KOPT-K1 (cell line): Measurements from ENCODE around the gene CREG2.
"Not testable (repeated sequence)": the region's sequence is repeated elsewhere in the genome, so short reads cannot be mapped to it uniquely, and the experiment has no call there.

Experiments
- H3K27ac ChIP-seq: fragments of 200-600 bp; sonication (generic); 2 replicates; pipeline ENCODE4 v1.5.1; 2016; ENCODE audit warnings: antibody characterized with exemption, mild to moderate bottlenecking, low read depth, low read length; ENCODE audit not compliant: poor library complexity, severe bottlenecking
- H3K36me3 ChIP-seq: fragments of 200-600 bp; sonication (generic); 2 replicates; pipeline ENCODE4 v1.5.1; 2017; ENCODE audit warnings: antibody characterized with exemption, mild to moderate bottlenecking, low read length, moderate library complexity; ENCODE audit not compliant: insufficient read depth
- H3K9me3 ChIP-seq: fragments of 200-600 bp; sonication (generic); 2 replicates; pipeline ENCODE4 v1.5.1; 2017; ENCODE audit warnings: antibody characterized with exemption, low read length, mild to moderate bottlenecking; ENCODE audit not compliant: insufficient read depth, poor library complexity, severe bottlenecking

The CREG2 gene

DNA sequence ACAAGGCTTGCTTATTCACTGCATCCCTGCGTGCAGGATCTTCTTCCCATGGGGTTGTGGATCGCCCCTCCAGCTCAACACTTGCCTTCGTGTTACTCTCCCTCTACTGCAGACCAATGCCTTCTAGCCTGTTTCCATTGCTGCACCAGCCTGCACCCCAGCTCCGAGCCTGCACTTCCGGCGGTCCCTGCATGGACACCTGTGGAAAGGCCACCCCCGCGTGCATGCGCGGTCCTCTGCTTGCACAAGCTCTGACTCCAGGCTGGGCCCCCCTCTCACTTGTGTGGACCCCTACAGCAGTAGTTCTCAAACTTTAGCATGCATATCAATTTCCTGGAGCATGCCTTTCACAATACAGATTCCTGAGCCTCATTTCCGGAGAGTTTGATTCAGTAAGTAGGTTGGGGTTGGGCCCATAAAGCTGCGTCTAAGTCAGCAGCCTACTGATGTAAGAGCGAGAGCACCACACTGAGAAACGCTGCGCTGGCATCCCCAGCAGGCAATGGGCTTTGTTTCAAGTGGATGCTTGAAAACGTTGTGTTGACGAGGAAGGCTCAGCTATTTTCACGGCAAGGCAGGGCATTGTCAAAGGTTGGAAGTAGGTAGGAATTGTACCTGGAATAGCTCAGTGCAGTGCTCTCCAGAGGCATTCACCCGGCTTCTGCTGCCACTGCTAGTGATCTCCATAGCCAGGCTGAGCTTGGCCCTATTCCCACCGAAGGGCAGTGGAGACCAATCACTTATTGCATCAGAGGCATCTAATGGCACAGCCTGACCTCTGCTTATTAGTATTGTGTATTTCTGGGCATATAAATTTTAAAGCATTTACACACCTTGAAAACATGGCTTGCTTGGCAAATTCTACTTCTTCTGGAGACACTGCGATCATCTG, 32.6 kb downstream of the CREG2 start:
- Histone ChIP-seq H3K36me3 (no peaks in the 10 kb centered on the region), H3K27ac (no peak overlapping the region), H3K9me3 (no peaks in the 10 kb centered on the region)

DNA sequence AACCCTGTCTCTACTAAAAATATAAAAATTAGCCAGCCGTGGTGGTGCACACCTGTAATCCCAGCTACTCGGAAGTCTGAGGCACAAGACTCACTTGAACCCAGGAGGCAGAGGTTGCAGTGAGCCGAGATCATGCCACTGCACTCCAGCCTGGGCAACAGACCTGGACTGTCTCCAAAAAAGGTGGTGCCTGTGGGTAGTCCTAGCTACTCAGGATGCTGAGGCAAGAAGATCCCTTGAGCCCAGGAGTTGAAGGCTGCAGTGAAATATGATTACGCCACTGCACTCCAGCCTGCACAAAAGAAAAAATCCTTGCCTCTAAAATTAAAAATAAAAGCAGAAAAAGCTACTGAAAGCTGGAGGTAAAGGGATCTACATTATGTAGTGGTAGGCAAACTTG, 34.7 kb downstream of the CREG2 start:
- not testable (repeated sequence) for H3K9me3 ChIP-seq, H3K27ac ChIP-seq, H3K36me3 ChIP-seq

DNA sequence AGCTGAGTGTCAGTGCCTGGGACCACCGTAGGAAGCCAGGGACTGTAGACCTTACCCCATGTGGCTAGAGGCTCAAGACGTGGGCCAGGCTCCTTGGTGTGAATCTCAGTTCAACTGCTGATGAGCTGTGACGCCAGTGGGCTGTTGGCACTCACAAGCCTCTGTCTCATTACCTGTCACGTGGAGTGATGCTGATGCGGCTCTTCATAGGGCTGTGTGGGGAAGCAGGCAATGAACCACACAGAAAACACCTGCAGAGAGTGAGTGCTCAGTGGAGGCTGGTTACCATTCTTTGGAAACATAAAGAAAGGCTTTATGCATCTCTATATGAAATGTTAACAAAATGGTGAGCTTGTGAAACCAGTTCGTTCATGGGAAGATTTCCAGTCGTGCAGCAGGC, 36.1 kb downstream of the CREG2 start:
- Histone ChIP-seq H3K9me3 (no peaks in the 10 kb centered on the region), H3K27ac (no peak overlapping the region), H3K36me3 (no peaks in the 10 kb centered on the region)

DNA sequence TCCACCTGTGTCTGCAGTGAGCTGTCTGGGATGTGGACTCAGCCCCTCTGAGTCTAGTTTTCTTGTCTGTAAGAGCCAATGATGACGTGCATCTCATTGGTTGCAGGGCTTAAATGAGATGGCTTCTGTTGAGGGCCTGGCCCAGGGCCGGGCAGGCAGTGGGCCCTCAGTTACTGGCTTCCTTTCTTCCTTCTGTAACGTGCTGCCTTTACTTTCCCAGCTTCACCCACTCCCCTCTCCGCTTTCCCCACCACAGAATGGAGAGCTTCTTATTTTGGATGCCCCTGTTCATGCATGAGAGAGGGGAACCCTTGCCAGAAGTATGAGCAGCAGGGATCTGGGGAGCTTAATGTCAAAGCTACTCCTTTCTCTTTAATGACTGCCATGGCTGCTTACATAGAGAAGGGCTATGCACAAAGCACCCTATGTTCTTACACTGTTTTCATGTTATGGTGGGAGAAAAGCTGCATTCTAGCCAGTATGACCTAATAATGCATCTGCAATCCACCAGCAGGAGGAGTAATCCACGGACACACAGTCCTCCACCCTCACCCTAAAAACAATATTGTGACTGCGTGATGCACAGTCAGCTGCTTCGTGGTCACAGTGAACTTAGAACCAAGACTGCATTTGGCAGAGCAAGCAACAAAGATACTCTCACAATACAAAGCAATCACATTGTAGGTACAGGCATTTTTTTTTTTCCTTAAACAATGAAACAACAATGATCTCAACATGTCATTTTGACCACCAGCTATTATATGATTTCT, 37.2 kb downstream of the CREG2 start:
- Histone ChIP-seq H3K36me3 (no peaks in the 10 kb centered on the region), H3K9me3 (no peaks in the 10 kb centered on the region), H3K27ac (no peak overlapping the region)

DNA sequence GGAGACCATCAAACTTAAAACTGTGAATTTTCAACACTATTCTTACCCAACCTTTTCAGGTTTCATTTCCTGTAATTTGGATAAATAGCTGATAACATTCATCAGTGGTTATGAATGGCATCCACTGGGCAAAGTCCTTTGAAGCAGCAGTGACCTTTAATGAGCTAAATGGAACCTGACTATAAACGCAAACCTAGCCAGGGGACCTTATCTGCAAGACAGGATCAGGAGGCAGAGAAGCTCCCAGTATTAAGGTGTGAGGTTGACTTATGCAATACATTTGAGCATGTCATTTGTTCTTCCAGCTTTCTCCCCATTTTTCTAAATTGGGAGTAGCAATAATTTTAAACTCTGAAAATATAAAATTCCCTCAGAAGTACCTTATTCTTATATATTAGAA, 38.4 kb downstream of the CREG2 start:
- Histone ChIP-seq H3K27ac (no peak overlapping the region), H3K9me3 (no peaks in the 10 kb centered on the region)

DNA sequence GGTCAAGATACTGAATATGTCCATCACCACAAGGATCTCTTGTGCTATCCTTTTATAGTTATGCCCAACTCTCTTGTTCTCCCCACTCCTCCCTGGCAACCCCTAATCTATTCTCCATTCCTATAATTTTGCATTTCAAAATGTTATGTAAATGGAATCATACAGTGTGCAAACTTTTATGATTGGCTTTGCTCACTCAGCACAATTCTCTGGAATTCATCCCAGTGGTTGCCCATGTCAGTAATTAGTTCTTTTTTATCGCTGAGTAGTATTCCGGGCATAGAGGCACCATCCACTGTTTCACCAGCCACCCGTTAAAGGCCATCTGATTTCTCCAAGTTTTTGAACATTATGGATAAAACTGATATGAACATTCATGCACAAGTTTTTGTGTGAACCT, 40.4 kb downstream of the CREG2 start:
- H3K36me3 ChIP-seq = no peaks in the 10 kb centered on the region
- H3K9me3 ChIP-seq = no peaks in the 10 kb centered on the region
- H3K27ac ChIP-seq = no peak overlapping the region

More for the DNA sequence above, 38.4 kb downstream of the CREG2 start:
- H3K36me3 ChIP-seq = no peaks in the 10 kb centered on the region

DNA sequence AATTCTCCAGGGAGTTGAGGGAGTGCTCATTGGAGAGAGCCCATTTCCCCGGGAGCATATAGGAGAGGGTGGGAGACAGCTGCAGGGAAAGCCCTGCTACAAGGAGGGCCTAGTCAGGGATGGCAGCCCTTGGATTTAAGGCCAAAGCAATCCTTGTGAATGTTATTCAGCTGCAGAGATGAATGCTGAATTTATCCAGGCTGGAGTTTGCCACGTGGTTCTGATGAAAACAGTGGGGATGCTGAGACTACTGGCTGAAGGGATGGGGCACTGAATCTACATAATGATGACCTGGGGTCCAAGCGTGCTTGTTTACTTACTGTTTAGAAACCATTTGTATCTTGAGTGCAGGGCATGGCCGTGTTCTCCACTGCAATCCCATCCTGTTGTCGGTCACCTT, 43.2 kb downstream of the CREG2 start:
- H3K9me3 ChIP-seq = no peaks in the 10 kb centered on the region
- H3K36me3 ChIP-seq = no peaks in the 10 kb centered on the region
- no peak overlapping the region for H3K27ac ChIP-seq

DNA sequence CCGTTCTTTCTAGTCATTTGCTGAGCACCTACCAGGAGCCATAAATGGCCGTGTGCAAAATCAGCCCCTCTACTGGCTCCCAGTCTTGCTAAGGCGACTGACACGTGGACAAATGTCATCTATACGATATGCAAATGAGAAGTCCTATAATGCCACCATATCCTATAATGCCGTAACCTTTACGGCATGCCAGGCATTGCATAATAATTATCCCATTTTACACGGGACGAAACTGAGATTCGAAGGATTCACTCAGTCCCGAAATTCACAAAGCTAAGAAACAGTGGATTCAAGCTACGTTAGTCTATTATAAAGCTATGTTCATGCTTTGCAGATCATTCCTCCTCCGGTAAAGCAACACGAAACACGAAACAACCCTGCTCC, 44.7 kb downstream of the CREG2 start:
- H3K36me3 ChIP-seq = no peaks in the 10 kb centered on the region
- no peaks in the 10 kb centered on the region for H3K9me3 ChIP-seq
- no peak overlapping the region for H3K27ac ChIP-seq

DNA sequence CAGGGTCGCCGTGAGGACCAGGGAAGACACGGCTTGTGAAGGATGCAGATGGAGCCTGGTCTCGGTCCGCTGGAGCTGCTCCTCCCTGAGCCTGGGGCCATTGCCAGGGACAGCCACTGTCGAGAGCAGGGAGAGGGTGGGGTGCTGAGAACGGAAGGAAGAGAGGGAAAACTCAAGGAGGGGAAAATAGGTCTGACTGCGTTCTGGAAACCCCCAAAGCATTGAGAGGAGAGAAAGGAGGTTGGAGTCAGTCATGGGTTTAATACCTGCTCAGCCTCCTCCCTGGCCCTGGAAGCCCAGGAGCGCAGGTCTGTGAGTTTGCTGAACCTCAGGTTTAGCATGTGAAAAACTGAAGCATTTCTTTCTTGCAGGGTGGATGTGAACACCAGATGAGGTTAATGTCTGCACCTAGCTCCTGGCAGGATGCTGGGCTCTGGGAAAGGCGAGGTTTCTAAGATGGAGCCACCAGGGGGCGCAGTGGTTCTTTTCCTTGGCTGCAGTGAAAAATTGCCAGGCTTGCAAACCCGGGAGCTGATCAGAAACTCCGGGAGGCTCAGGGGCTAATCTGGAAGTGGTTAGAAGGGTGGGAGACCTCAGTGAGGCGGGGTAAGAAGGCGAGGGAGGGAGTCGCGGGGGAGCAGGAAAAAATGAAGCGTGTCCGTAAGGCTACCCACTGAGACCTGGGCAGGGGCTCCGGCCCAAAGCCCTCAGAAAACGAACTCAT, 45.2 kb downstream of the CREG2 start:
- no peak overlapping the region for H3K27ac ChIP-seq
- no peaks in the 10 kb centered on the region for H3K9me3 ChIP-seq
- no peaks in the 10 kb centered on the region for H3K36me3 ChIP-seq

DNA sequence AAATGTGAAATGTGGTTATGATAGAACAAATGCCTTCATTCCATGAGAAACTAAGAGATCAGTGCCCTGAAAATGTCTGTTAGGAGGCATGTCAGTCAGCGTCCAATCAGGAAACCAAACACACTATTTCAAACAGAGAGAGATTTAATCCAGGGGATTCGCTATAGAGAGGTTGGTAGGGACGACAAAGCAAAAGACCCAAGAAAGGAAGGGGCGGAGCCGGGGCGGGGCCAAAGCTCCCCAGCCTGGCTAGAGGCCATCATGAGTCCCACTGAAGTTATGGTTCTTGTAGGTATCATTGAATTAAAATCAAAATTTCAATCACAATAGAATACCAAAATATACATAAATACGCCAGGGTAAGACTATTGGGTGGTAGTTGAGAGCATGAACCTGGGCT, 45.9 kb downstream of the CREG2 start:
- H3K36me3 ChIP-seq = no peaks in the 10 kb centered on the region
- H3K9me3 ChIP-seq = no peaks in the 10 kb centered on the region
- no peak overlapping the region for H3K27ac ChIP-seq

DNA sequence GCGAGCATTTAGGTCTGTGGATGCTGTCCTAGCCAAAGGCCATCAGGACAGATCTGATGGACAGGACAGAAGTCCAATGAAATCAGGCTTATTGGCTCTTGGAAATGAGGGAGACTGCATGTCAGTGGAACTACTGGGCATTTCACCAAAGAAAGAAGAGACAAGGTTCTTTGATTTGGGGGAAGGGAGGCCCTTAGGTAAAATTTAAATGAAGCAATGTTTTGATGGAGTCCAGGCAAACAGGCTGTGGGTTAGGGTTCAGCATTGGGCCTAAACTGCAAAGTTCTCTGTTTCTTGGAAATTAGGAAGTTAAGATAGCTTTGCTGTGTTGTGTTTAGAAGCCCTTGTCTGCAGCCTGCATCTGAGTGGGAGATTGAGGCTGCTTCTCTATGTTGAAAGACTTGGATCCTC, 47.2 kb downstream of the CREG2 start:
- no peaks in the 10 kb centered on the region for H3K9me3 ChIP-seq
- H3K27ac ChIP-seq = no peak overlapping the region
- H3K36me3 ChIP-seq = no peaks in the 10 kb centered on the region

DNA sequence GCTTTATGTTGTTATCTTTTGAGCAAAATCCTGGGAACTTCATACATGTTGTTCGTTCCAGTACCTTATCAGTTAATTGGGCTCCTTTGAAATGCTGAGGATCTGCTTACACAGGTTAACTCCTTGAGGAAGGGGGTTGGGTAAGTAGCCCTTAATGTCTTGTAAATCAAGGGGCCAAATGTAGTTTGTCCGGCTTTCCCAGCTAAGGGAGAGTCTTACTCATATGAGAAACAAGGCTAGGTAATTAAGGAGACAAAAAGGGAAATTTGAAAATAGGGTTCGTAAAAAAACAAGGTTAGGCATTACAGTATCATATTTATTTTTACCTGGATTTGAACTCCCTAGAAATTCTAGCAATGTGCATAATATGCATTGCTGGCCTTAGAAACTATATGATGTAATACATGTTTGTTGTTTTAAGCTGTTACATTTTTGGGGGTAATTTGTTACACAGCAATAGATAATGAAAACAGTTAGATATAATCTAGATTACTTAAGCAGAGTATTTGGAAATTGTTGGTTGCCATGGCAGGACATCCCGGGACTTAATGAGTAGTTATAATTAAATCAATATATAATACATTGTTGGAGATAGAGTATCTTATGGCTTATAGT, 47.9 kb downstream of the CREG2 start:
- H3K27ac ChIP-seq = no peak overlapping the region
- H3K9me3 ChIP-seq = no peaks in the 10 kb centered on the region
- no peaks in the 10 kb centered on the region for H3K36me3 ChIP-seq

DNA sequence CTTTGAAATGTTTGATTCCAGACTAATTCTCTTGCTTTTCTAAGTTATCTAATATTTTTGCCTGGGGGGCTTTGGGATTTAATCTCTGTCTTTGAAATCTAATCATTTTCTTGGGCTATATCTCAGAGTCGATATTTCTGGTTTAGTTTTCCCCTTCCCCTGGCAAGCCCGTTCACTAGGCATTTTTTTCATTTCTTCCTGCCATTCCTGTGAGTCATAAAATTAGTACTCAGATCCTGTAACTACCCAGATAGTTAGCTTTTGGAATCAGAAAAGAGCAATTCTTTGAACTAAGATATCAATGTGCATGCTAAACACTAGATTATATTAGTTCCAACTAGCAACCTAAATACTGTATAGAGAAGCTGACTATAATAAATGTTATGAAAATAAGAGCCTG, 49.4 kb downstream of the CREG2 start:
- H3K9me3 ChIP-seq = no peaks in the 10 kb centered on the region
- no peak overlapping the region for H3K27ac ChIP-seq
- no peaks in the 10 kb centered on the region for H3K36me3 ChIP-seq

DNA sequence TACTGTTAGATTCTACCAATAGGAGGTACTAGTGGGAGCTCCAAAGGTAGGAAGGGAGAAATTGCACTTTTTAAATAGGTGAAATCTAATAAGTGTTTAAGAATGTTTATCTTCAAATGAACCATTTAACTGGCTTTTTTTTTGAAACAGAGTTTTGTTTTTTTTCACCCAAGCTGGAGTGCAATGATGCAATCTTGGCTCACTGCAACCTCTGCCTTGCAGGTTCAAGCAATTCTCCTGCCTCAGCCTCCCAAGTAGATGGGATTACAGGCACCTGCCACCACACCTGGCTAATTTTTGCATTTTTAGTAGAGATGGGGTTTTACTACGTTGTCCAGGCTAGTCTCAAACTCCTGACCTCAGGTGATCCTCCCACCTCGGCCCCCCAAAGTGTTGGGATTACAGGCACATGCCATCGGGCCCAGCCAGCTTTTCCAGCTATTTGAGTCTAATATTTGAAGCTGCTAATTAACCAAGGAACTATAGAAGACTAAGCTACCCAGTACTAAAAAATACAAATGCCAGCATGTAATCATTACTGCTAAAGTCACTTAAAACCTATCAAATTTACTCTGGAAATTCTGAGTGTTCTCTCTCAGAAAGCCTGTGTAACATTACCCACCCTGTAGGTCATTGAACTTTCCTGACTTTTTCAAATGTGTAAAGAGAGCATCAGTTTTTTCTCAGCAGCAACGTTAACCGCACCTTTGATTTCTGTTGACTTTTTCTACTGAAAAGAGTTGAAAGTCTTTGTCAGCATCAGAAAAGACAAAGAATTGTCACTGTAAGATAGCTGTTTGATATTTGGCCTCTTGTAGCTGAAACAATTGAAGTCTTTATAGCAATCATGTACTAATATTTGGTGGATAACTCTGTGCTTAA, 54.2 kb downstream of the CREG2 start:
- Histone ChIP-seq H3K9me3 (no peaks in the 10 kb centered on the region), H3K27ac (no peak overlapping the region), H3K36me3 (no peaks in the 10 kb centered on the region)
